IPS-18c (cell line): ENCODE measurements around the gene ERICH2.
"Not testable (repeated sequence)": the region's sequence is repeated elsewhere in the genome, so short reads cannot be mapped to it uniquely, and the experiment has no call there.

Experiments used
- H3K4me3 ChIP-seq: 2 replicates; pipeline ENCODE4 v1.7.0; 2013; ENCODE audit warnings: low read depth, mild to moderate bottlenecking, low read length, moderate library complexity; ENCODE audit not compliant: insufficient read depth
- H3K9me3 ChIP-seq: one replicate; pipeline ENCODE4 v1.6.1; 2013; ENCODE audit warnings: mild to moderate bottlenecking, low read length, moderate library complexity; ENCODE audit not compliant: control insufficient read depth, insufficient read depth

The ERICH2 gene

GRCh38 chr2:170745305-170745704, 24.9 kb upstream of the ERICH2 start:
- no peak overlapping the region for H3K4me3 ChIP-seq

GRCh38 chr2:170747921-170748320, 22.3 kb upstream of the ERICH2 start:
- H3K4me3 ChIP-seq = no peak overlapping the region
- no peaks in the 10 kb centered on the region for H3K9me3 ChIP-seq

More at GRCh38 chr2:170745305-170745704, 24.9 kb upstream of the ERICH2 start:
- no peaks in the 10 kb centered on the region for H3K9me3 ChIP-seq

- H3K4me3 ChIP-seq, H3K9me3 ChIP-seq: not testable (repeated sequence)
Measured at GRCh38 chr2:170751555-170751954, 18.6 kb upstream of the ERICH2 start.

- no peak overlapping the region for H3K4me3 ChIP-seq
- H3K9me3 ChIP-seq = no peaks in the 10 kb centered on the region
Measured at GRCh38 chr2:170761572-170761971, 8.6 kb upstream of the ERICH2 start.

GRCh38 chr2:170762760-170763159, 7.4 kb upstream of the ERICH2 start:
- no peaks in the 10 kb centered on the region for H3K9me3 ChIP-seq
- H3K4me3 ChIP-seq = no peak overlapping the region

- no peaks in the 10 kb centered on the region for H3K9me3 ChIP-seq
- no peak overlapping the region for H3K4me3 ChIP-seq
Measured at GRCh38 chr2:170763232-170763631, 6.9 kb upstream of the ERICH2 start.

- no peaks in the 10 kb centered on the region for H3K9me3 ChIP-seq
- H3K4me3 ChIP-seq = no peak overlapping the region
Measured at GRCh38 chr2:170764880-170765261, 5.3 kb upstream of the ERICH2 start.

GRCh38 chr2:170766693-170767092, 3.5 kb upstream of the ERICH2 start:
- H3K9me3 ChIP-seq = no peaks in the 10 kb centered on the region

GRCh38 chr2:170770606-170771420, 635 bp downstream of the ERICH2 start:
- no peaks in the 10 kb centered on the region for H3K9me3 ChIP-seq
- peak overlapping the region; percentile 85 for H3K4me3 ChIP-seq

More at GRCh38 chr2:170766693-170767092, 3.5 kb upstream of the ERICH2 start:
- no peak overlapping the region for H3K4me3 ChIP-seq

- H3K4me3 ChIP-seq = peak overlapping the region; percentile 85
Measured at GRCh38 chr2:170771421-170771937, 1.3 kb downstream of the ERICH2 start.

GRCh38 chr2:170772295-170772694, 2.1 kb downstream of the ERICH2 start:
- H3K4me3 ChIP-seq = no peak overlapping the region
- H3K9me3 ChIP-seq = no peaks in the 10 kb centered on the region

More at GRCh38 chr2:170771421-170771937, 1.3 kb downstream of the ERICH2 start:
- H3K9me3 ChIP-seq = no peaks in the 10 kb centered on the region

GRCh38 chr2:170774074-170774473, 3.9 kb downstream of the ERICH2 start:
- Histone ChIP-seq H3K9me3 (no peaks in the 10 kb centered on the region), H3K4me3 (no peak overlapping the region)

- no peaks in the 10 kb centered on the region for H3K9me3 ChIP-seq
- H3K4me3 ChIP-seq = no peak overlapping the region
Measured at GRCh38 chr2:170778900-170779299, 8.7 kb downstream of the ERICH2 start.

GRCh38 chr2:170779304-170779703, 9.1 kb downstream of the ERICH2 start:
- H3K9me3 ChIP-seq = no peaks in the 10 kb centered on the region
- H3K4me3 ChIP-seq = no peak overlapping the region

- H3K4me3 ChIP-seq = no peak overlapping the region
- H3K9me3 ChIP-seq = no peaks in the 10 kb centered on the region
Measured at GRCh38 chr2:170782673-170783072, 12.5 kb downstream of the ERICH2 start.

- Histone ChIP-seq H3K9me3 (no peaks in the 10 kb centered on the region), H3K4me3 (no peak overlapping the region)
Measured at GRCh38 chr2:170783549-170783948, 13.4 kb downstream of the ERICH2 start.

GRCh38 chr2:170798996-170799395, 28.8 kb downstream of the ERICH2 start:
- Histone ChIP-seq H3K9me3 (no peaks in the 10 kb centered on the region), H3K4me3 (no peak overlapping the region)

GRCh38 chr2:170806548-170806947, 36.4 kb downstream of the ERICH2 start:
- no peaks in the 10 kb centered on the region for H3K9me3 ChIP-seq
- H3K4me3 ChIP-seq = no peak overlapping the region
